A549 (cell line): ENCODE measurements around the gene DSCAM. TPM values are rescaled to one million over a fixed set of nuclear protein-coding genes. Genes with fewer than 3 reads are reported as not detected.
A peak's percentile ranks its signal among the peaks of the same experiment; 100 is the strongest.

Source experiments
- ATAC-seq, 2 experiments: fragments of 200-7000 bp in 1 of 2; fragments of >200 bp in 1 of 2; cut with Nextera tagmentation in 1 of 2; cut with Tn5 transposase in 1 of 2; 3 replicates each; pipeline versions ENCODE4 v1.8.0 to v1.9.1; 2018 to 2020; ENCODE audit warnings: mild to moderate bottlenecking in 1 of 2, moderate library complexity in 1 of 2
- CTCF ChIA-PET: fragments of 300-600 bp; sonication (Branson Sonifier 250); formaldehyde crosslinking; extraction: SDS; loops from one replicate; lab custom pipeline; 2021; ENCODE audit warnings: antibody characterized with exemption, inconsistent platforms; lab: Yijun Ruan, JAX
- POLR2A ChIA-PET: fragments of 350-600 bp; formaldehyde crosslinking; extraction: SDS; loops from one replicate; lab custom pipeline; 2021; ENCODE audit warnings: antibody characterized with exemption, inconsistent platforms; lab: Yijun Ruan, JAX
- DNase-seq, 2 experiments: peaks; one replicate each; pipeline versions ENCODE4 v3.0.0 to v3.0.0-alpha.2; 2011 to 2016; ENCODE audit warnings: low read depth in 1 of 2, low spot score in 1 of 2
- FAIRE-seq: peaks from 2 replicates; lab custom pipeline; 2011; peaks lifted over from hg19 to GRCh38; lab: Jason Lieb, UNC
- H3K27ac ChIP-seq, 2 experiments: fragments of >200 bp; sonication (Bioruptor Twin); formaldehyde crosslinking; 3 replicates each; pipeline ENCODE4 v1.5.1; 2016 to 2017
- H3K4me1 ChIP-seq: fragments of >200 bp; sonication (Bioruptor Twin); formaldehyde crosslinking; 3 replicates; pipeline ENCODE4 v1.6.1; 2016
- H3K4me2 ChIP-seq: fragments of >200 bp; sonication (Bioruptor Twin); formaldehyde crosslinking; 3 replicates; pipeline ENCODE4 v1.6.1; 2016
- H3K4me3 ChIP-seq: fragments of >200 bp; sonication (Bioruptor Twin); formaldehyde crosslinking; 3 replicates; pipeline ENCODE4 v1.5.1; 2016
- H3K9me3 ChIP-seq: fragments of >200 bp; sonication (Bioruptor Twin); formaldehyde crosslinking; 3 replicates; pipeline ENCODE4 v1.6.1; 2016
- CBX2 ChIP-seq: fragments of 200-600 bp; sonication (generic); IDR thresholded peaks from 2 replicates; pipeline ENCODE4 v1.6.1; 2016; ENCODE audit warnings: low read depth, mild to moderate bottlenecking, borderline replicate concordance
- CEBPB ChIP-seq, 2 experiments: fragments of >200 bp in 1 of 2; sonication (Bioruptor Twin) in 1 of 2; formaldehyde crosslinking in 1 of 2; IDR thresholded peaks; 2 replicates each; pipeline ENCODE4 v1.6.1; 2012 to 2016
- CHD2 ChIP-seq: fragments of 150-350 bp; IDR thresholded peaks from 2 replicates; pipeline ENCODE4 v1.6.1; 2014; ENCODE audit warnings: low read length; ENCODE audit not compliant: partially characterized antibody
- EHMT2 ChIP-seq: fragments of 200-600 bp; sonication (generic); IDR thresholded peaks from 2 replicates; pipeline ENCODE4 v1.6.1; 2016; ENCODE audit warnings: antibody characterized with exemption, low read depth, mild to moderate bottlenecking, moderate library complexity
- EP300 ChIP-seq, 2 experiments: fragments of >200 bp; sonication (Bioruptor Twin); formaldehyde crosslinking; IDR thresholded peaks; 2 replicates in 1 of 2; 3 replicates in 1 of 2; pipeline ENCODE4 v1.6.1; 2016 to 2017
- ESRRA ChIP-seq: fragments of 150-350 bp; IDR thresholded peaks from 2 replicates; pipeline ENCODE4 v1.6.1; 2014; ENCODE audit warnings: mild to moderate bottlenecking, low read length, borderline replicate concordance
- GATA3 ChIP-seq: IDR thresholded peaks from 2 replicates; pipeline ENCODE4 v1.6.1; 2012; ENCODE audit warnings: borderline replicate concordance
- HDAC2 ChIP-seq: fragments of 200-600 bp; sonication (generic); IDR thresholded peaks from 2 replicates; pipeline ENCODE4 v1.6.1; 2016
- HOXA7 ChIP-seq: fragments of 250-450 bp; sonication (Bioruptor Pico); IDR thresholded peaks from 2 replicates; pipeline ENCODE4 v1.5.0; 2020; ENCODE audit warnings: mild to moderate bottlenecking, moderate library complexity
- HOXB13 ChIP-seq: fragments of 250-450 bp; sonication (Bioruptor Pico); IDR thresholded peaks from 2 replicates; pipeline ENCODE4 v1.5.0; 2020; ENCODE audit warnings: low read depth, mild to moderate bottlenecking, moderate library complexity
- JUNB ChIP-seq: fragments of >200 bp; sonication (Bioruptor Twin); formaldehyde crosslinking; IDR thresholded peaks from 2 replicates; pipeline ENCODE4 v1.6.1; 2016
- KDM1A ChIP-seq: fragments of 200-600 bp; sonication (generic); IDR thresholded peaks from 2 replicates; pipeline ENCODE4 v1.6.1; 2016; ENCODE audit warnings: low read depth, mild to moderate bottlenecking
- MAFK ChIP-seq: fragments of 450-650 bp; IDR thresholded peaks from 2 replicates; pipeline ENCODE4 v1.6.1; 2014; ENCODE audit not compliant: partially characterized antibody
- MAZ ChIP-seq: fragments of 150-350 bp; IDR thresholded peaks from 2 replicates; pipeline ENCODE4 v1.6.1; 2014; ENCODE audit warnings: antibody characterized with exemption, low read depth, low read length, borderline replicate concordance
- NPAS2 ChIP-seq: fragments of 250-450 bp; sonication (Bioruptor Pico); IDR thresholded peaks from 2 replicates; pipeline ENCODE4 v1.8.0; 2022; ENCODE audit warnings: mild to moderate bottlenecking, moderate library complexity, borderline replicate concordance
- POLR2A ChIP-seq: IDR thresholded peaks from 2 replicates; pipeline ENCODE4 v1.6.1; 2012; ENCODE audit warnings: mild to moderate bottlenecking, low read length
- RAD21 ChIP-seq, 2 experiments: fragments of >200 bp in 1 of 2; sonication (Bioruptor Twin) in 1 of 2; formaldehyde crosslinking in 1 of 2; IDR thresholded peaks in 1 of 2; conservative IDR thresholded peaks in 1 of 2; 2 replicates in 1 of 2; 3 replicates in 1 of 2; pipeline ENCODE4 v1.6.1; 2012 to 2018; ENCODE audit warnings: inconsistent platforms in 1 of 2
- RCOR1 ChIP-seq: fragments of 150-350 bp; IDR thresholded peaks from 2 replicates; pipeline ENCODE4 v1.6.1; 2014; ENCODE audit warnings: antibody characterized with exemption, low read length, low read depth
- RNF2 ChIP-seq: fragments of 200-600 bp; sonication (generic); IDR thresholded peaks from 2 replicates; pipeline ENCODE4 v1.6.1; 2016; ENCODE audit warnings: low read depth, mild to moderate bottlenecking, antibody characterized with exemption, moderate library complexity, borderline replicate concordance
- TP53 ChIP-seq: fragments of 250-450 bp; sonication (Bioruptor Pico); IDR thresholded peaks from 2 replicates; pipeline ENCODE4 v1.5.0; 2021; ENCODE audit warnings: mild to moderate bottlenecking, moderate library complexity
- ZC3H11A ChIP-seq: fragments of 450-650 bp; IDR thresholded peaks from 2 replicates; pipeline ENCODE4 v1.6.1; 2014; ENCODE audit warnings: antibody characterized with exemption, mild to moderate bottlenecking
- ZSCAN20 ChIP-seq: fragments of 250-450 bp; sonication (Bioruptor Pico); IDR thresholded peaks from 2 replicates; pipeline ENCODE4 v1.8.0; 2022; ENCODE audit warnings: mild to moderate bottlenecking, moderate library complexity
- WGBS: methylation state at CpG from one replicate; pipeline ENCODE4 v1.1.6; 2017; ENCODE audit errors: missing lambda C conversion rate; 5-methylcytosine and 5-hydroxymethylcytosine counted together
- polyA plus RNA-seq, 4 experiments: library from polyadenylated mRNA; depleted of rRNA in 3 of 4; stranded (reverse); fragments of >200 nt; fragmentation: RNase III in 1 of 4; extraction: RNeasy Plus Mini Kit Qiagen cat#74134 plus additional on column Dnase treatment in 1 of 4; gene quantifications; 2 replicates in 3 of 4; 3 replicates in 1 of 4; pipeline ENCODE4 v1.2.3, GENCODE V29; 2011 to 2017
- TF ChIP-seq, protein P1 (sequence below): fragments of 150-350 bp; IDR thresholded peaks from 2 replicates; pipeline ENCODE4 v1.6.1; 2014; ENCODE audit warnings: low read depth, mild to moderate bottlenecking, low read length
- TF ChIP-seq, protein P2 (sequence below): fragments of 250-450 bp; sonication (Bioruptor Pico); IDR thresholded peaks from 2 replicates; pipeline ENCODE4 v1.5.0; 2020; ENCODE audit warnings: low read depth, mild to moderate bottlenecking, moderate library complexity
- TF ChIP-seq, protein P3 (sequence below): fragments of >200 bp; sonication (Bioruptor Twin); formaldehyde crosslinking; IDR thresholded peaks from 3 replicates; pipeline ENCODE4 v1.6.1; 2016
- TF ChIP-seq, protein P4 (sequence below): fragments of >200 bp; sonication (Bioruptor Twin); formaldehyde crosslinking; IDR thresholded peaks from 2 replicates; pipeline ENCODE4 v1.6.1; 2016

DSCAM gene
- polyA plus RNA-seq, 2 of the 4 experiments (the other 2 are of a cell fraction) = not detected

DNA sequence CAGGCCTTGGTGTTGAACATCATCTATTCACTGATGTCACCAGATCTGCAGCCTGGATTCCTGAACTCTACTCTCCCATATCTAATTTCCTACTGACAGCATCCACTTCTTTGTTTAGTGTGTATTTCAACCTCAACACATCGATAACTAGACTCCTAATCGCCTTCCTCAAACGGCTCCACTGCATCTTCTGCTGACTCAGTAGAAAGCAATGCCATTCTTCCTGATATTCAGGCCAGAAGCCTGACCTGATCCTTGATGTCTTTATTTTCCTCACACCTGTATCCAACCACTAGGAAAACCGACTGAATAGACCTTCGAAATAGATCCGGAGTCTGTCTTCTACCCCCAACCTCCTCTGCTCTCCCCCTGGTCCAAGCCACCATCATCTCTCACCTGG is 512.8 kb downstream of the DSCAM start:
- no peak for TF ChIP-seq ZC3H11A
- peak; percentile 20 for TF ChIP-seq MAFK
- ChIA-PET POLR2A (no interaction called here), CTCF (no interaction called here)
- DNase-seq (no peak), FAIRE-seq (no peak), ATAC-seq (no peak)
- Histone ChIP-seq H3K9me3 (no peaks in the 10 kb centered on the region), H3K4me1 (no peaks in the 10 kb centered on the region), H3K27ac (no peak overlapping the region), H3K4me2 (no peak overlapping the region), H3K4me3 (no peak overlapping the region)
- 26% methylated on average over 6 of the region's 6 CpGs for WGBS

DNA sequence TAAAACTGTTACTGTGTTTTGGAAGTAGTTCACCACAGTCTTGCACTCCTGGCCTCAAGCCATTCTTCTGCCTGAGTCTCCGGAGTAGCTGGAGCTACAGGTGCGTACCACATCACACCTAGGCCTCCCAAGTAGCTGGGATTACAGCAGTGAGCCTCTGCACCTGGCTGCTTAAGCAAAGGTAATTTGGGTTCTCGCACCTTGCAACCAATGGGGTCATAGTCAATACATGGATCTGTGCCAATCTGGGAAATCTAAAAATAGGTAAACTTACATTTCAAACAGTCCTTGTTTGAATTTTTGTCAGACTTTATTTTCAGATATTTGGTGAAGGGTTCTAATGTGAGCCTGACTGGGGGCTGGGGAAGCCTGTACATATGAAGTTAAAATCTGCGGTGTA is 513.2 kb downstream of the DSCAM start:
- H3K4me1 ChIP-seq = no peaks in the 10 kb centered on the region
- no peak for ATAC-seq
- no peak for TF ChIP-seq GATA3
- TF ChIP-seq EHMT2 = no peak
- no peak for TF ChIP-seq JUNB
- TF ChIP-seq TP53 (CRISPR knock-in tag) = no peak
- no peak for TF ChIP-seq MAZ
- no peak for TF ChIP-seq ESRRA
- no peak for TF ChIP-seq NPAS2 (CRISPR knock-in tag)
- no peak for TF ChIP-seq POLR2A
- POLR2A ChIA-PET = no interaction called here
- 28% methylated on average over 4 of the region's 4 CpGs for WGBS
- no peak for FAIRE-seq
- no peak overlapping the region for H3K4me3 ChIP-seq
- CTCF ChIA-PET = no interaction called here
- H3K27ac ChIP-seq = no peak overlapping the region
- no peaks in the 10 kb centered on the region for H3K9me3 ChIP-seq
- DNase-seq = no peak
- no peak overlapping the region for H3K4me2 ChIP-seq

DNA sequence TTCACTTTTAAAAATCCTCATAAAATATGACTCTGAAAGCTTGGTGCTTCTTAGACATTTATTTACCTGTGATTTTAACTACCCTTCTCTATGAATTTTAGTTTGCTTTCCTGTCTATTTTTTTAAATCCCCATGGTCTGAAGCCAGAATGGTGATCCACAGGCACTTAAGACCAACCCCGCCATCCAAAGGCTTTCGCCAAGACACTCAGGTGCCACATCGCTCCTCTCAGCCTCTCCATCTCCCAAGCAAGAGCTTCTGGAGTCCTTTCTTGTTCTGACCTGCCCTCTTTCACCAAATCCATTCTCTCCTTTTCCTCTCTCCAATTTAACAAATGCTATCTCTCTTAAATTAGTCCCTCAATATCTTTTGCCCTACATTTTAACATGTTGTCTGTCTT is 515.2 kb downstream of the DSCAM start:
- ATAC-seq = no peak
- no peak for FAIRE-seq
- DNase-seq = no peak
- POLR2A ChIA-PET = no interaction called here
- WGBS = 1% methylated on average over 3 of the region's 3 CpGs
- Histone ChIP-seq H3K4me2 (no peak overlapping the region), H3K27ac (no peak overlapping the region), H3K4me3 (no peak overlapping the region)
- CTCF ChIA-PET = no interaction called here
- TF ChIP-seq, protein P1, sequence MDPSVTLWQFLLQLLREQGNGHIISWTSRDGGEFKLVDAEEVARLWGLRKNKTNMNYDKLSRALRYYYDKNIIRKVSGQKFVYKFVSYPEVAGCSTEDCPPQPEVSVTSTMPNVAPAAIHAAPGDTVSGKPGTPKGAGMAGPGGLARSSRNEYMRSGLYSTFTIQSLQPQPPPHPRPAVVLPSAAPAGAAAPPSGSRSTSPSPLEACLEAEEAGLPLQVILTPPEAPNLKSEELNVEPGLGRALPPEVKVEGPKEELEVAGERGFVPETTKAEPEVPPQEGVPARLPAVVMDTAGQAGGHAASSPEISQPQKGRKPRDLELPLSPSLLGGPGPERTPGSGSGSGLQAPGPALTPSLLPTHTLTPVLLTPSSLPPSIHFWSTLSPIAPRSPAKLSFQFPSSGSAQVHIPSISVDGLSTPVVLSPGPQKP = no peak
- TF ChIP-seq, protein P2, sequence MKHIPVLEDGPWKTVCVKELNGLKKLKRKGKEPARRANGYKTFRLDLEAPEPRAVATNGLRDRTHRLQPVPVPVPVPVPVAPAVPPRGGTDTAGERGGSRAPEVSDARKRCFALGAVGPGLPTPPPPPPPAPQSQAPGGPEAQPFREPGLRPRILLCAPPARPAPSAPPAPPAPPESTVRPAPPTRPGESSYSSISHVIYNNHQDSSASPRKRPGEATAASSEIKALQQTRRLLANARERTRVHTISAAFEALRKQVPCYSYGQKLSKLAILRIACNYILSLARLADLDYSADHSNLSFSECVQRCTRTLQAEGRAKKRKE (CRISPR knock-in tag) = no peak
- TF ChIP-seq NPAS2 (CRISPR knock-in tag) = no peak
- no peak for TF ChIP-seq JUNB
- TF ChIP-seq CEBPB (IDR thresholded peaks at IDR 0.05) = no peak
- TF ChIP-seq CHD2 = no peak
- TF ChIP-seq HDAC2 = no peak
- TF ChIP-seq, protein P3, sequence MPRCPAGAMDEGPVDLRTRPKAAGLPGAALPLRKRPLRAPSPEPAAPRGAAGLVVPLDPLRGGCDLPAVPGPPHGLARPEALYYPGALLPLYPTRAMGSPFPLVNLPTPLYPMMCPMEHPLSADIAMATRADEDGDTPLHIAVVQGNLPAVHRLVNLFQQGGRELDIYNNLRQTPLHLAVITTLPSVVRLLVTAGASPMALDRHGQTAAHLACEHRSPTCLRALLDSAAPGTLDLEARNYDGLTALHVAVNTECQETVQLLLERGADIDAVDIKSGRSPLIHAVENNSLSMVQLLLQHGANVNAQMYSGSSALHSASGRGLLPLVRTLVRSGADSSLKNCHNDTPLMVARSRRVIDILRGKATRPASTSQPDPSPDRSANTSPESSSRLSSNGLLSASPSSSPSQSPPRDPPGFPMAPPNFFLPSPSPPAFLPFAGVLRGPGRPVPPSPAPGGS = no peak
- no peak for TF ChIP-seq KDM1A
- TF ChIP-seq HOXA7 (CRISPR knock-in tag) = no peak
- TF ChIP-seq RNF2 = no peak
- no peak for TF ChIP-seq MAZ
- TF ChIP-seq, all 56 proteins: peak for 0
- Histone ChIP-seq H3K9me3 (no peaks in the 10 kb centered on the region), H3K4me1 (no peaks in the 10 kb centered on the region)

DNA sequence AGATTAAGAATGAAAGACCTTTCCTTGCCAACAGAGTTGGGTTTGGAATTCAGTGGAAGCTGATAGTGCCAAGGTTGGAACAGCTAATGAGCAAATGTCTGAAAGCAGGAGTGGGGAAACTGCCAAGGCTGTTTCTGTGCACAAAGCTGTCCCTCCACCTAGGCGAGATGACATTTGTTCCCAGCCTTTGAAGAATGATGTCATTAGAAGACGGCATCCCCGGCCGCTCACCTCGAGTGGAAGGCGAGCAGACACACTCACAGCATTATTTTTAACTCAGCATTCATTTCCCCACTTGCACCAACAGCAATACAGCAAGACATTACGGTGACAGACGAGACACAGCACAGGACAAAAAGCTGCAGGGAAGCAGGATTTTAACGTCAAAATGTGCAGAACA is 515.8 kb downstream of the DSCAM start:
- no peak for DNase-seq
- no peak overlapping the region for H3K4me3 ChIP-seq
- POLR2A ChIA-PET = no interaction called here

More for the DNA sequence above, 515.8 kb downstream of the DSCAM start:
- 2% methylated on average over 8 of the region's 9 CpGs for WGBS
- CTCF ChIA-PET = no interaction called here
- no peaks in the 10 kb centered on the region for H3K9me3 ChIP-seq
- H3K4me1 ChIP-seq = no peaks in the 10 kb centered on the region
- ATAC-seq = no peak
- TF ChIP-seq POLR2A (no peak), EP300 (IDR thresholded peaks at IDR 0.05) (no peak), ZC3H11A (no peak), RCOR1 (no peak), CEBPB (IDR thresholded peaks at IDR 0.05) (no peak), ZSCAN20 (CRISPR knock-in tag) (no peak), CBX2 (no peak), HOXB13 (CRISPR knock-in tag) (no peak), HOXA7 (CRISPR knock-in tag) (no peak), RAD21 (conservative IDR thresholded peaks at IDR 0.05 in 1 of 2, IDR thresholded peaks at IDR 0.05 in 1 of 2) (no peak)
- TF ChIP-seq, protein P3 = no peak
- TF ChIP-seq, protein P4, sequence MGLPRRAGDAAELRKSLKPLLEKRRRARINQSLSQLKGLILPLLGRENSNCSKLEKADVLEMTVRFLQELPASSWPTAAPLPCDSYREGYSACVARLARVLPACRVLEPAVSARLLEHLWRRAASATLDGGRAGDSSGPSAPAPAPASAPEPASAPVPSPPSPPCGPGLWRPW = no peak
- TF ChIP-seq, all 56 proteins: peak for 0
- Histone ChIP-seq H3K4me2 (no peak overlapping the region), H3K27ac (no peak overlapping the region)
- FAIRE-seq = no peak
